H9 (cell line): ENCODE measurements around the gene SRM. TPM values are rescaled to one million over a fixed set of nuclear protein-coding genes. Genes with fewer than 3 reads are reported as not detected.
"Not testable (repeated sequence)": the region's sequence is repeated elsewhere in the genome, so short reads cannot be mapped to it uniquely, and the experiment has no call there.

Source experiments
- DNase-seq: peaks from one replicate; pipeline ENCODE4 v3.0.0-alpha.2; 2017
- H2AFZ ChIP-seq: one replicate; pipeline ENCODE4 v1.6.1; 2013; ENCODE audit warnings: mild to moderate bottlenecking, low read length, control low read depth, moderate library complexity
- H2AK5ac ChIP-seq: 2 replicates; pipeline ENCODE4 v1.6.1; 2013; ENCODE audit warnings: low read length, control low read depth, mixed read lengths; ENCODE audit not compliant: insufficient read length
- H2BK120ac ChIP-seq: one replicate; pipeline ENCODE4 v1.6.1; 2013; ENCODE audit warnings: low read depth, mild to moderate bottlenecking, low read length, control low read depth, inconsistent platforms; ENCODE audit not compliant: poor library complexity, severe bottlenecking
- H2BK12ac ChIP-seq: 2 replicates; pipeline ENCODE4 v1.6.1; 2013; ENCODE audit warnings: low read length, control low read depth, mixed read lengths, low read depth; ENCODE audit not compliant: insufficient read length
- H2BK15ac ChIP-seq: 2 replicates; pipeline ENCODE4 v1.6.1; 2013; ENCODE audit warnings: low read depth, low read length, control low read depth
- H2BK20ac ChIP-seq: one replicate; pipeline ENCODE4 v1.6.1; 2013; ENCODE audit warnings: low read depth, mild to moderate bottlenecking, low read length, control low read depth, inconsistent platforms; ENCODE audit not compliant: poor library complexity, severe bottlenecking
- H2BK5ac ChIP-seq: 2 replicates; pipeline ENCODE4 v1.6.1; 2013; ENCODE audit warnings: low read length, control low read depth, mixed read lengths; ENCODE audit not compliant: insufficient read length
- H3K14ac ChIP-seq: 2 replicates; pipeline ENCODE4 v1.6.1; 2013; ENCODE audit warnings: low read length, control low read depth; ENCODE audit not compliant: insufficient read depth
- H3K18ac ChIP-seq: 2 replicates; pipeline ENCODE4 v1.6.1; 2013; ENCODE audit warnings: low read depth, mild to moderate bottlenecking, mixed read lengths, low read length, control low read depth; ENCODE audit not compliant: insufficient read length
- H3K23ac ChIP-seq: 2 replicates; pipeline ENCODE4 v1.6.1; 2013; ENCODE audit warnings: low read length, control low read depth, mixed read lengths, low read depth; ENCODE audit not compliant: insufficient read length
- H3K23me2 ChIP-seq: 2 replicates; pipeline ENCODE4 v1.6.1; 2013; ENCODE audit warnings: low read depth, mild to moderate bottlenecking, mixed read lengths, low read length, control low read depth; ENCODE audit not compliant: insufficient read length, poor library complexity, severe bottlenecking
- H3K27ac ChIP-seq: 2 replicates; pipeline ENCODE4 v1.5.1; 2013; ENCODE audit warnings: low read length, control low read depth, mixed read lengths, low read depth; ENCODE audit not compliant: insufficient read length
- H3K27me3 ChIP-seq: 2 replicates; pipeline ENCODE4 v1.6.1; 2013; ENCODE audit warnings: low read length, control low read depth, inconsistent platforms; ENCODE audit not compliant: insufficient read depth
- H3K4ac ChIP-seq: 2 replicates; pipeline ENCODE4 v1.6.1; 2013; ENCODE audit warnings: low read depth, mild to moderate bottlenecking, control low read depth, inconsistent platforms, low read length, moderate library complexity
- H3K4me1 ChIP-seq: 2 replicates; pipeline ENCODE4 v1.6.1; 2013; ENCODE audit warnings: low read length, control low read depth, inconsistent platforms; ENCODE audit not compliant: insufficient read depth
- H3K4me2 ChIP-seq: 2 replicates; pipeline ENCODE4 v1.6.1; 2013; ENCODE audit warnings: low read length, control low read depth, mixed read lengths; ENCODE audit not compliant: insufficient read length, insufficient read depth
- H3K56ac ChIP-seq: 2 replicates; pipeline ENCODE4 v1.6.1; 2013; ENCODE audit warnings: low read depth, mild to moderate bottlenecking, mixed read lengths, low read length, control low read depth; ENCODE audit not compliant: insufficient read length
- H3K79me1 ChIP-seq: 2 replicates; pipeline ENCODE4 v1.6.1; 2013; ENCODE audit warnings: low read depth, mild to moderate bottlenecking, moderate library complexity, low read length, control low read depth, inconsistent platforms; ENCODE audit not compliant: insufficient read depth, poor library complexity, severe bottlenecking
- H3K79me2 ChIP-seq: 2 replicates; pipeline ENCODE4 v1.6.1; 2013; ENCODE audit warnings: low read length, control low read depth, inconsistent platforms; ENCODE audit not compliant: insufficient read depth
- H3K9ac ChIP-seq: 2 replicates; pipeline ENCODE4 v1.6.1; 2013; ENCODE audit warnings: low read length, control low read depth, mixed read lengths; ENCODE audit not compliant: insufficient read length; ENCODE audit errors: extremely low read depth
- H3K9me3 ChIP-seq: one replicate; pipeline ENCODE4 v1.6.1; 2013; ENCODE audit warnings: low read depth, low read length, inconsistent platforms; ENCODE audit not compliant: control insufficient read depth
- H3T11ph ChIP-seq: one replicate; pipeline ENCODE4 v1.6.1; 2013; ENCODE audit warnings: mild to moderate bottlenecking, low read length, control low read depth, inconsistent platforms
- H4K20me1 ChIP-seq: one replicate; pipeline ENCODE4 v1.6.1; 2013; ENCODE audit not compliant: control insufficient read depth, insufficient read length, insufficient read depth
- H4K5ac ChIP-seq: 2 replicates; pipeline ENCODE4 v1.6.1; 2013; ENCODE audit warnings: low read depth, mild to moderate bottlenecking, mixed read lengths, low read length, control low read depth; ENCODE audit not compliant: insufficient read length
- H4K8ac ChIP-seq: replicated peaks from 2 replicates; pipeline ENCODE4 v1.6.1; 2013; ENCODE audit warnings: low read length, control low read depth, mixed read lengths, low read depth; ENCODE audit not compliant: insufficient read length
- H4K91ac ChIP-seq: 2 replicates; pipeline ENCODE4 v1.6.1; 2013; ENCODE audit warnings: low read depth, mild to moderate bottlenecking, moderate library complexity, mixed read lengths, low read length, control low read depth; ENCODE audit not compliant: insufficient read length
- H3K27ac Mint-ChIP-seq, 3 experiments: 2 replicates in 2 of 3; 3 replicates in 1 of 3; pipeline ENCODE4 v1.8.0; 2020 to 2021; ENCODE audit warnings: mixed read lengths in 3 of 3, mild to moderate bottlenecking in 1 of 3, moderate library complexity in 1 of 3
- H3K27me3 Mint-ChIP-seq: 2 replicates; pipeline ENCODE4 v1.8.0; 2021; ENCODE audit warnings: low read depth, mild to moderate bottlenecking, moderate library complexity, mixed read lengths
- H3K36me3 Mint-ChIP-seq, 3 experiments: 2 replicates in 2 of 3; 3 replicates in 1 of 3; pipeline ENCODE4 v1.8.0; 2020 to 2021; ENCODE audit warnings: low read depth in 3 of 3, mixed read lengths in 3 of 3; ENCODE audit not compliant: insufficient read depth in 1 of 3
- H3K4me1 Mint-ChIP-seq, 2 experiments: 2 replicates each; pipeline ENCODE4 v1.8.0; 2020; ENCODE audit warnings: mixed read lengths in 2 of 2
- H3K4me3 Mint-ChIP-seq, 2 experiments: 2 replicates in 1 of 2; 3 replicates in 1 of 2; pipeline ENCODE4 v1.8.0; 2020 to 2021; ENCODE audit warnings: mild to moderate bottlenecking in 2 of 2, mixed read lengths in 2 of 2, moderate library complexity in 1 of 2
- H3K9me3 Mint-ChIP-seq, 2 experiments: 2 replicates in 1 of 2; 3 replicates in 1 of 2; pipeline ENCODE4 v1.8.0; 2020; ENCODE audit warnings: mild to moderate bottlenecking in 2 of 2, mixed read lengths in 2 of 2, moderate library complexity in 1 of 2
- CTCF ChIP-seq: fragments of 200-600 bp; sonication (generic); conservative IDR thresholded peaks from 3 replicates; pipeline ENCODE4 v1.8.0; 2021; ENCODE audit warnings: antibody characterized with exemption, mild to moderate bottlenecking
- WGBS: extraction: QIAGEN DNeasy Blood & Tissue Kit; methylation state at CpG from one replicate; pipeline ENCODE4 v1.1.7; 2013; ENCODE audit warnings: missing lambda C conversion rate, low lambda C conversion rate, mixed read lengths; ENCODE audit not compliant: insufficient read length; ENCODE audit errors: extremely low coverage; 5-methylcytosine and 5-hydroxymethylcytosine counted together
- total RNA-seq: library from RNA; stranded (reverse); gene quantifications from 2 replicates; pipeline ENCODE4 v1.2.1, GENCODE V29; 2021

Gene SRM
- total RNA-seq, 1 experiment from 2014 or later: 196 TPM

- Histone ChIP-seq H3K4ac (no peak overlapping the region), H3K27me3 (no peaks in the 10 kb centered on the region), H3K9ac (no peak overlapping the region), H2AFZ (no peak overlapping the region), H3K79me2 (no peaks in the 10 kb centered on the region; the same call in 1 of the 2 replicates), H2BK12ac (no peak overlapping the region), H2BK15ac (no peak overlapping the region), H3K27ac (no peak overlapping the region), H2BK5ac (no peak overlapping the region), H3K9me3 (no peaks in the 10 kb centered on the region), H2BK120ac (no peak overlapping the region), H3K4me2 (no peak overlapping the region), H3K23ac (no peak overlapping the region), H3T11ph (no peak overlapping the region), H3K79me1 (no peaks in the 10 kb centered on the region), H4K5ac (no peak overlapping the region), H3K4me1 (no peaks in the 10 kb centered on the region), H3K18ac (no peak overlapping the region), H3K23me2 (no peaks in the 10 kb centered on the region), H4K20me1 (peaks cover 4% of the 10 kb centered on the region), H4K91ac (no peak overlapping the region), H2BK20ac (no peak overlapping the region), H3K14ac (no peak overlapping the region), H4K8ac (no peak overlapping the region), H3K56ac (no peak overlapping the region), H2AK5ac (no peak overlapping the region)
- no peak overlapping the region for H3K4me3 Mint-ChIP-seq
- H3K27ac Mint-ChIP-seq: no peak overlapping the region
- H3K9me3 Mint-ChIP-seq: no peaks in the 10 kb centered on the region
- peaks cover 7% of the 10 kb centered on the region; the same call in 1 of the 2 replicates for H3K27me3 Mint-ChIP-seq
- TF ChIP-seq CTCF: no peak
- no peak for DNase-seq
- H3K36me3 Mint-ChIP-seq: peaks cover 0 to 1% (median 0%) of the 10 kb centered on the region in 3 experiments; a peak in 1 of 7 replicates
- peaks cover 4 to 5% of the 10 kb centered on the region in 2 experiments for H3K4me1 Mint-ChIP-seq
These were observed 18.8 kb downstream of the SRM start for GRCh38 chr1:11041048-11041447.

- H3K23ac ChIP-seq, H3K27ac Mint-ChIP-seq, H2AK5ac ChIP-seq, H3K4me1 Mint-ChIP-seq, H2BK12ac ChIP-seq, H3K23me2 ChIP-seq, H3K79me2 ChIP-seq, H3K27me3 Mint-ChIP-seq, H2AFZ ChIP-seq, H3K27ac ChIP-seq, H3K79me1 ChIP-seq, H3K18ac ChIP-seq, H2BK120ac ChIP-seq, H3K4me2 ChIP-seq, H4K5ac ChIP-seq, H4K20me1 ChIP-seq, H2BK20ac ChIP-seq, H3K27me3 ChIP-seq, H2BK5ac ChIP-seq, H3K56ac ChIP-seq, H3T11ph ChIP-seq, H3K9me3 Mint-ChIP-seq, H3K36me3 Mint-ChIP-seq, H3K14ac ChIP-seq, H3K4me3 Mint-ChIP-seq, H3K4me1 ChIP-seq, DNase-seq, H3K9me3 ChIP-seq, H4K91ac ChIP-seq, H2BK15ac ChIP-seq, H3K9ac ChIP-seq, H4K8ac ChIP-seq, H3K4ac ChIP-seq: not testable (repeated sequence)
- WGBS: no CpG with 5 or more reads among the region's 7 CpGs
These were observed 19.8 kb downstream of the SRM start for GRCh38 chr1:11040105-11040429.
